Hepatocyte (in vitro differentiated cells): ENCODE results near the gene PCDH7. TPM values are rescaled to one million over a fixed set of nuclear protein-coding genes. Genes with fewer than 3 reads are reported as not detected.
A peak's percentile ranks its signal among the peaks of the same experiment; 100 is the strongest.

Experiments used
- DNase-seq: peaks from one replicate; pipeline ENCODE4 v3.0.0-alpha.2; 2016; ENCODE audit warnings: low spot score
- H2AFZ ChIP-seq: fragments of 200-600 bp; sonication (generic); 2 replicates; pipeline ENCODE4 v1.6.0; 2016; ENCODE audit warnings: antibody characterized with exemption, mild to moderate bottlenecking
- H3K27ac ChIP-seq: fragments of 200-600 bp; sonication (generic); 2 replicates; pipeline ENCODE4 v1.5.1; 2016; ENCODE audit warnings: mild to moderate bottlenecking
- H3K27me3 ChIP-seq: fragments of 200-600 bp; sonication (generic); 2 replicates; pipeline ENCODE4 v1.6.1; 2016
- H3K36me3 ChIP-seq: fragments of 200-600 bp; sonication (generic); replicated peaks from 2 replicates; pipeline ENCODE4 v1.5.1; 2016; ENCODE audit warnings: low read depth; ENCODE audit not compliant: insufficient read depth
- H3K4me1 ChIP-seq: fragments of 200-600 bp; sonication (generic); 2 replicates; pipeline ENCODE4 v1.5.1; 2016; ENCODE audit warnings: mild to moderate bottlenecking, moderate library complexity; ENCODE audit not compliant: insufficient read depth
- H3K4me2 ChIP-seq: fragments of 200-600 bp; sonication (generic); 2 replicates; pipeline ENCODE4 v1.6.0; 2016
- H3K4me3 ChIP-seq: fragments of 200-600 bp; sonication (generic); 2 replicates; pipeline ENCODE4 v1.5.1; 2016; ENCODE audit warnings: mild to moderate bottlenecking
- H3K79me2 ChIP-seq: fragments of 200-600 bp; sonication (generic); 2 replicates; pipeline ENCODE4 v1.6.0; 2017; ENCODE audit warnings: mild to moderate bottlenecking
- H3K9me2 ChIP-seq: fragments of 200-600 bp; sonication (generic); replicated peaks from 2 replicates; pipeline ENCODE4 v1.6.0; 2017; ENCODE audit warnings: mild to moderate bottlenecking; ENCODE audit not compliant: insufficient read depth
- H3K9me3 ChIP-seq: fragments of 200-600 bp; sonication (generic); 2 replicates; pipeline ENCODE4 v1.5.1; 2016; ENCODE audit warnings: low read depth, mild to moderate bottlenecking
- H4K20me1 ChIP-seq: fragments of 200-600 bp; sonication (generic); 2 replicates; pipeline ENCODE4 v1.6.0; 2016; ENCODE audit warnings: mild to moderate bottlenecking; ENCODE audit not compliant: insufficient read depth, poor library complexity, severe bottlenecking
- CTCF ChIP-seq: fragments of 200-600 bp; sonication (generic); IDR thresholded peaks from 2 replicates; pipeline ENCODE4 v1.5.1; 2016; ENCODE audit warnings: antibody characterized with exemption, mild to moderate bottlenecking; ENCODE audit not compliant: poor library complexity
- EZH2 ChIP-seq: fragments of 200-600 bp; sonication (generic); IDR thresholded peaks from 2 replicates; pipeline ENCODE4 v1.6.1; 2016; ENCODE audit warnings: antibody characterized with exemption, mild to moderate bottlenecking, borderline replicate concordance
- EZH2phosphoT487 ChIP-seq: fragments of 200-600 bp; sonication (generic); IDR thresholded peaks from one replicate; pipeline ENCODE4 v1.6.1; 2018; ENCODE audit warnings: antibody characterized with exemption, mild to moderate bottlenecking, low read depth, moderate library complexity; ENCODE audit not compliant: unreplicated experiment, severe bottlenecking
- WGBS: methylation state at CpG from one replicate; pipeline ENCODE4 v1.1.6; 2016; ENCODE audit warnings: low lambda C conversion rate; ENCODE audit errors: missing lambda C conversion rate; 5-methylcytosine and 5-hydroxymethylcytosine counted together
- polyA plus RNA-seq: library from polyadenylated mRNA; unstranded; fragments of >200 nt; fragmentation: Nextera tagmentation; extraction: Ambion mirVana; gene quantifications from 2 replicates; pipeline ENCODE4 v1.2.1, GENCODE V29; 2016
- total RNA-seq: library from RNA; depleted of rRNA; stranded (reverse); fragments of >200 nt; gene quantifications from 2 replicates; pipeline ENCODE4 v1.2.3, GENCODE V29; 2014

The PCDH7 gene
- total and polyA plus RNA-seq, 2 experiments from 2014 or later: 34.0 to 59.9 TPM

GRCh38 chr4:30719454-30720020 is 632 bp upstream of the PCDH7 start:
- H3K4me2 ChIP-seq: peak overlapping the region; percentile 95
- H3K9me3 ChIP-seq: no peaks in the 10 kb centered on the region
- peak overlapping the region; percentile 88 for H2AFZ ChIP-seq
- peaks cover 18% of the 10 kb centered on the region for H4K20me1 ChIP-seq
- TF ChIP-seq CTCF: no peak
- TF ChIP-seq EZH2: no peak
- H3K27ac ChIP-seq: peak overlapping the region; percentile 76
- H3K9me2 ChIP-seq: no peaks in the 10 kb centered on the region
- 1% methylated on average over 42 of the region's 42 CpGs for WGBS
- peaks cover 40% of the 10 kb centered on the region for H3K79me2 ChIP-seq
- H3K4me3 ChIP-seq: peak overlapping the region; percentile 81
- H3K27me3 ChIP-seq: no peaks in the 10 kb centered on the region
- no peaks in the 10 kb centered on the region for H3K36me3 ChIP-seq
- peak; percentile 76 for DNase-seq
- H3K4me1 ChIP-seq: no peaks in the 10 kb centered on the region

GRCh38 chr4:30720661-30721184 is 554 bp downstream of the PCDH7 start:
- peak overlapping the region; percentile 95 for H3K4me2 ChIP-seq
- peaks cover 52% of the 10 kb centered on the region for H3K79me2 ChIP-seq
- H3K36me3 ChIP-seq: no peaks in the 10 kb centered on the region
- WGBS: under 1% methylated on average over 41 of the region's 41 CpGs
- peak overlapping the region; percentile 81 for H3K4me3 ChIP-seq
- peak; percentile 52 for DNase-seq
- no peak for TF ChIP-seq EZH2
- TF ChIP-seq CTCF: no peak
- TF ChIP-seq EZH2phosphoT487: no peak
- H3K4me1 ChIP-seq: no peaks in the 10 kb centered on the region
- peak overlapping the region; percentile 88 for H2AFZ ChIP-seq
- no peaks in the 10 kb centered on the region for H3K27me3 ChIP-seq
- no peaks in the 10 kb centered on the region for H3K9me3 ChIP-seq
- H4K20me1 ChIP-seq: peaks cover 27% of the 10 kb centered on the region
- H3K27ac ChIP-seq: peak overlapping the region; percentile 76
- H3K9me2 ChIP-seq: no peaks in the 10 kb centered on the region

- WGBS: under 1% methylated on average over 76 of the region's 95 CpGs
- Histone ChIP-seq H3K4me2 (peak overlapping the region; percentile 95), H4K20me1 (peaks cover 27% of the 10 kb centered on the region), H2AFZ (peak overlapping the region; percentile 88), H3K4me3 (peak overlapping the region; percentile 81), H3K27ac (peak overlapping the region; percentile 34), H3K4me1 (no peaks in the 10 kb centered on the region), H3K79me2 (peaks cover 59% of the 10 kb centered on the region), H3K9me2 (no peaks in the 10 kb centered on the region), H3K36me3 (no peaks in the 10 kb centered on the region), H3K9me3 (no peaks in the 10 kb centered on the region), H3K27me3 (no peaks in the 10 kb centered on the region)
- peak; percentile 80 for DNase-seq
- TF ChIP-seq CTCF (peak; percentile 31), EZH2phosphoT487 (no peak)
Measured at GRCh38 chr4:30721185-30722091, 1.3 kb downstream of the PCDH7 start.
